ENCODE measurements around the gene NTHL1. TPM values are rescaled to one million over a fixed set of nuclear protein-coding genes. Genes with fewer than 3 reads are reported as not detected.

Gene NTHL1
- total RNA-seq, 1 experiment from 2014 or later = 52.0 TPM

DNA sequence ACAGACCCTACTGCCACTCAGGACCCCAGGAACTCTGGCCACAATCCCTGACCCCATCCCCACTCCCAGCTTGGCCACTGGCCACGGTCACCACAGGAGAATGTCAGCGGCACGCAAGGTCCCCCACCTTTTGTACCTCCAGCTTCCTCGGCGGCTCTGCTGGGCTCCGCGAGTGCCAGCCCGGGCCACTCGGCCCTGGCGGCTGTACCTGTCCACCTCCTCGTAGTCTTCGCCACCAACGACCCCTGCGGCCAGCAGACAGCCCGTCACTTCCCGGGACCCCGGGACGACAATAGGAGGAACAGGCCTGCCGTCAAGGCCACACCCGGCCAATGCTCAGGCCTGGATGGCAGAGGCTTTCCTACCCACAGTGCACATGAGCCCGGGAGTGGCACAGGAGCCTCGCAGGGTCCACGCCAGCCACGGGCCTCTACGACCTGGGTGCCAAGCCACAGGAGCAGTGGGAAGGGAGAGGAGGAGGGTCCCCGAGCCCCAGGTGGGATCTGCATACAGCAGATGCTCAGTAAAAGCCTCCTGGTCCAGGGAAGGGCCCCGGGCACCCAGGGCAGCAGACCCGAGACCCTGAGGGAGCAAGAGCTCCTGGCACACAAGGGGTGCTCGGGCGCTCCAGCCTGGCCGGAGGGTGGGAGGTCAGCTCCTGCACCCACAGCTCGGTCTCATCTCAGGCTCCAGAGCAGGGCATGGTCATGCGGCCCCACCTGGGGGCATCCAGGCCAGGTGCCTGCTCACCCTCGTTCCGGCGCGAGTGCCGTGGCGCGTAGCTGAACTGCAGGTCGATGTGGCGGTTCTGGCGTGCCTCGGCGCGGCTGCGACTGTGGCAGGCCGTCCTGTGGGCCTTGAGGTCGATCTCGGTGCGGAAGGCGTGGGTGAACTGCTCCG is 45.9 kb downstream of the NTHL1 start:
- no peak overlapping the region for H3K4ac ChIP-seq (ENCODE audit: low read depth, low read length)
- Mint-ChIP-seq H3K4me1 (peaks cover 7 to 15% of the 10 kb centered on the region in 2 experiments), H3K27ac (0 out of 7 replicates have a peak overlapping the region, but pooled peaks of 1 of the 3 experiments have one; percentile 44), H3K4me3 (no peak overlapping the region), H3K9me3 (no peaks in the 10 kb centered on the region), H3K27me3 (ENCODE audit: low read depth) (no peaks in the 10 kb centered on the region), H3K36me3 (ENCODE audit: insufficient read depth in 1 of 3, low read depth in 3 of 3) (peaks cover 18 to 49% (median 48%) of the 10 kb centered on the region in 3 experiments)
- no peak for DNase-seq
- no peak overlapping the region for H2AK5ac ChIP-seq (ENCODE audit: insufficient read length, low read length)
- H3K9me3 ChIP-seq (ENCODE audit: control insufficient read depth, low read depth, low read length) = no peaks in the 10 kb centered on the region
- no peak overlapping the region for H2BK15ac ChIP-seq (ENCODE audit: low read depth, low read length)
- no peak overlapping the region for H3T11ph ChIP-seq (ENCODE audit: low read length)
- no peak overlapping the region for H2BK120ac ChIP-seq (ENCODE audit: low read depth, low read length, poor library complexity, severe bottlenecking)
- H4K5ac ChIP-seq (ENCODE audit: insufficient read length, low read depth, low read length) = no peak overlapping the region
- no peak overlapping the region for H3K18ac ChIP-seq (ENCODE audit: insufficient read length, low read depth, low read length)
- H4K8ac ChIP-seq (replicated peaks; ENCODE audit: insufficient read length, low read depth, low read length) = no peak overlapping the region
- H3K9ac ChIP-seq (ENCODE audit: extremely low read depth, insufficient read length, low read length) = no peak overlapping the region
- no CpG with 5 or more reads among the region's 53 CpGs for WGBS (ENCODE audit: extremely low coverage, insufficient read length, low lambda C conversion rate)
- H3K4me2 ChIP-seq (ENCODE audit: insufficient read depth, insufficient read length, low read length) = no peak overlapping the region
- H2BK12ac ChIP-seq (ENCODE audit: insufficient read length, low read depth, low read length) = no peak overlapping the region
- H3K23me2 ChIP-seq (ENCODE audit: insufficient read length, low read depth, low read length, poor library complexity, severe bottlenecking) = no peaks in the 10 kb centered on the region
- TF ChIP-seq, protein P1, sequence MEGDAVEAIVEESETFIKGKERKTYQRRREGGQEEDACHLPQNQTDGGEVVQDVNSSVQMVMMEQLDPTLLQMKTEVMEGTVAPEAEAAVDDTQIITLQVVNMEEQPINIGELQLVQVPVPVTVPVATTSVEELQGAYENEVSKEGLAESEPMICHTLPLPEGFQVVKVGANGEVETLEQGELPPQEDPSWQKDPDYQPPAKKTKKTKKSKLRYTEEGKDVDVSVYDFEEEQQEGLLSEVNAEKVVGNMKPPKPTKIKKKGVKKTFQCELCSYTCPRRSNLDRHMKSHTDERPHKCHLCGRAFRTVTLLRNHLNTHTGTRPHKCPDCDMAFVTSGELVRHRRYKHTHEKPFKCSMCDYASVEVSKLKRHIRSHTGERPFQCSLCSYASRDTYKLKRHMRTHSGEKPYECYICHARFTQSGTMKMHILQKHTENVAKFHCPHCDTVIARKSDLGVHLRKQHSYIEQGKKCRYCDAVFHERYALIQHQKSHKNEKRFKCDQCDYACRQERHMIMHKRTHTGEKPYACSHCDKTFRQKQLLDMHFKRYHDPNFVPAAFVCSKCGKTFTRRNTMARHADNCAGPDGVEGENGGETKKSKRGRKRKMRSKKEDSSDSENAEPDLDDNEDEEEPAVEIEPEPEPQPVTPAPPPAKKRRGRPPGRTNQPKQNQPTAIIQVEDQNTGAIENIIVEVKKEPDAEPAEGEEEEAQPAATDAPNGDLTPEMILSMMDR (conservative IDR thresholded peaks at IDR 0.05) = no peak
- no peak overlapping the region for H3K14ac ChIP-seq (ENCODE audit: insufficient read depth, low read length)
- peaks cover 9% of the 10 kb centered on the region for H3K79me1 ChIP-seq (ENCODE audit: insufficient read depth, low read depth, low read length, poor library complexity, severe bottlenecking)
- peaks cover 5% of the 10 kb centered on the region; the same call in 1 of the 2 replicates for H3K79me2 ChIP-seq (ENCODE audit: insufficient read depth, low read length)
- H3K27ac ChIP-seq (ENCODE audit: insufficient read length, low read depth, low read length) = no peak overlapping the region
- no peaks in the 10 kb centered on the region for H4K20me1 ChIP-seq (ENCODE audit: control insufficient read depth, insufficient read depth, insufficient read length)
- H3K4me1 ChIP-seq (ENCODE audit: insufficient read depth, low read length) = no peaks in the 10 kb centered on the region
- no peak overlapping the region for H2BK20ac ChIP-seq (ENCODE audit: low read depth, low read length, poor library complexity, severe bottlenecking)
- no peak overlapping the region for H3K56ac ChIP-seq (ENCODE audit: insufficient read length, low read depth, low read length)
- no peaks in the 10 kb centered on the region for H3K27me3 ChIP-seq (ENCODE audit: insufficient read depth, low read length)
- H2BK5ac ChIP-seq (ENCODE audit: insufficient read length, low read length) = no peak overlapping the region
- no peak overlapping the region for H4K91ac ChIP-seq (ENCODE audit: insufficient read length, low read depth, low read length)
- H3K23ac ChIP-seq (ENCODE audit: insufficient read length, low read depth, low read length) = no peak overlapping the region
- no peak overlapping the region for H2AFZ ChIP-seq (ENCODE audit: low read length)
